ENCODE measurements around the gene KIF12. TPM values are rescaled to one million over a fixed set of nuclear protein-coding genes. Genes with fewer than 3 reads are reported as not detected.

Gene KIF12
- total and polyA plus RNA-seq, 2 of the 13 experiments (the other 11 are each of a cell fraction or from before 2014, with no cell fraction given), result 1.8 to 12.5 TPM

- TF ChIP-seq NRL (CRISPR knock-in tag; IDR thresholded peaks at IDR 0.05; ENCODE audit: borderline replicate concordance) (no peak; the same call in 1 of the 2 replicates), HIC2 (CRISPR knock-in tag; IDR thresholded peaks at IDR 0.05; ENCODE audit: low read depth) (peak; percentile 95), ARID4A (CRISPR knock-in tag; IDR thresholded peaks at IDR 0.05; ENCODE audit: borderline replicate concordance) (peak; percentile 57; the same call in 1 of the 2 replicates), MAF1 (CRISPR knock-in tag; IDR thresholded peaks at IDR 0.05; ENCODE audit: borderline replicate concordance) (0 out of 2 replicates have a peak, but pooled peaks have one; percentile 31), KAT2B (IDR thresholded peaks at IDR 0.05; ENCODE audit: borderline replicate concordance, low read depth, low read length) (no peak), HNF1A (IDR thresholded peaks at IDR 0.05; ENCODE audit: low read depth) (peak; percentile 76), HNF1A (CRISPR knock-in tag; IDR thresholded peaks at IDR 0.05; ENCODE audit: borderline replicate concordance) (peak; percentile 94), CREB1 (IDR thresholded peaks at IDR 0.05) (no peak), CREB1 (CRISPR knock-in tag; IDR thresholded peaks at IDR 0.05) (peak; percentile 84), ZNF761 (CRISPR knock-in tag; conservative IDR thresholded peaks at IDR 0.05) (0 out of 2 replicates have a peak, but pooled peaks have one; percentile 17), ZNF558 (CRISPR knock-in tag; IDR thresholded peaks at IDR 0.05; ENCODE audit: borderline replicate concordance) (no peak), FOXP1 (IDR thresholded peaks at IDR 0.05) (0 out of 2 replicates have a peak, but pooled peaks have one; percentile 50), FOXP1 (CRISPR knock-in tag; IDR thresholded peaks at IDR 0.05) (peak; percentile 82), KDM5B (CRISPR knock-in tag; IDR thresholded peaks at IDR 0.05; ENCODE audit: borderline replicate concordance) (no peak), TBL1XR1 (IDR thresholded peaks at IDR 0.05; ENCODE audit: borderline replicate concordance, low read length, partially characterized antibody) (peak; percentile 57), ETV5 (CRISPR knock-in tag; IDR thresholded peaks at IDR 0.05; ENCODE audit: borderline replicate concordance) (peak; percentile 85), ZSCAN31 (CRISPR knock-in tag; IDR thresholded peaks at IDR 0.05; ENCODE audit: low read depth) (0 out of 2 replicates have a peak, but pooled peaks have one; percentile 42), ZNF746 (CRISPR knock-in tag; IDR thresholded peaks at IDR 0.05) (peak; percentile 96; the same call in 1 of the 2 replicates), ZNF256 (CRISPR knock-in tag; conservative IDR thresholded peaks at IDR 0.05) (no peak)
Measured at GRCh38 chr9:114117996-114118830, 19.1 kb upstream of the KIF12 start (continued).
